Upper lobe of left lung (tissue), 6 donors: Measurements from ENCODE around the gene STRBP. TPM values are rescaled to one million over a fixed set of nuclear protein-coding genes. Genes with fewer than 3 reads are reported as not detected.
A peak's percentile ranks its signal among the peaks of the same experiment; 100 is the strongest.

Source experiments
- ATAC-seq, 2 donors: fragments of 200-7000 bp; cut with Tn5 transposase; one replicate each; pipeline ENCODE4 v1.9.1; 2022; ENCODE audit warnings: mild to moderate bottlenecking in 2 of 2, moderate library complexity in 2 of 2; ENCODE audit not compliant: low FRiP score in 2 of 2
- DNase-seq, 2 donors: peaks; one replicate each; pipeline ENCODE4 v3.0.0-alpha.2; 2019 to 2020
- H3K27ac ChIP-seq, 4 donors: fragments of 200-600 bp; sonication (generic); one replicate each; pipeline ENCODE4 v1.5.1; 2016 to 2019
- H3K27me3 ChIP-seq, 4 donors: fragments of 200-600 bp; sonication (generic); one replicate each; pipeline ENCODE4 v1.5.1; 2017 to 2019
- H3K36me3 ChIP-seq, 4 donors: fragments of 200-600 bp; sonication (generic); one replicate each; pipeline ENCODE4 v1.5.1; 2016 to 2019
- H3K4me1 ChIP-seq, 4 donors: fragments of 200-600 bp; sonication (generic); one replicate each; pipeline ENCODE4 v1.5.1; 2018 to 2019
- H3K4me3 ChIP-seq, 4 donors: fragments of 200-600 bp; sonication (generic); one replicate each; pipeline ENCODE4 v1.5.1; 2017 to 2019; ENCODE audit warnings: mild to moderate bottlenecking in 2 of 4, moderate library complexity in 1 of 4
- H3K9me3 ChIP-seq, 4 donors: fragments of 200-600 bp; sonication (generic); one replicate each; pipeline ENCODE4 v1.5.1; 2018 to 2019
- CTCF ChIP-seq, 6 experiments: fragments of 450-650 bp in 4 of 6; fragments of 200-600 bp in 2 of 6; sonication (generic) in 2 of 6; IDR thresholded peaks; one replicate each; pipeline ENCODE4 v1.5.1; 2016 to 2019; ENCODE audit warnings: antibody characterized with exemption in 6 of 6
- EP300 ChIP-seq, 4 donors: sonication (generic); formaldehyde crosslinking; IDR thresholded peaks; one replicate each; pipeline ENCODE4 v1.5.1; 2017; ENCODE audit warnings: antibody characterized with exemption in 4 of 4, control low read depth in 2 of 4
- POLR2A ChIP-seq, 4 donors: fragments of 450-650 bp; IDR thresholded peaks; one replicate each; pipeline ENCODE4 v1.5.1; 2016 to 2017; ENCODE audit warnings: antibody characterized with exemption in 4 of 4, mild to moderate bottlenecking in 2 of 4
- POLR2AphosphoS5 ChIP-seq, 2 donors: sonication (generic); formaldehyde crosslinking; IDR thresholded peaks; one replicate each; pipeline ENCODE4 v1.5.1; 2017; ENCODE audit warnings: antibody characterized with exemption in 2 of 2
- whole genome bisulfite sequencing, 2 donors: methylation state at CpG; one replicate each; pipeline ENCODE4 v1.1.5; 2017 to 2018; 5-methylcytosine and 5-hydroxymethylcytosine counted together
- total RNA-seq, 6 donors: library from RNA; depleted of rRNA in 4 of 6; stranded (reverse); fragments of >200 nt in 4 of 6; gene quantifications; one replicate each; pipeline versions ENCODE4 v1.1.0 to v1.2.1, GENCODE V29; 2016 to 2021
- donor health status: DM: no; HTN: no; CAD: no; lungs with moderate emphysema.
- donor health status: DM: no; HTN: yes; CAD: no; lungs with severe emphysema.

The STRBP gene
- total RNA-seq, 6 donors from 2014 or later = 10.2 to 61.8 (median 17.8) TPM

- DNase-seq (no peak), ATAC-seq (peak in 1 of 2 donors; percentile 40)
- peak overlapping the region; percentile 71 to 95 (median 89) for H3K4me3 ChIP-seq
- no CpG with 5 or more reads among the region's 49 CpGs for WGBS, 2 donors
- peak overlapping the region in 2 of 4 donors; percentile 58 to 85 for H3K27ac ChIP-seq
- no peaks in the 10 kb centered on the region for H3K9me3 ChIP-seq
- H3K4me1 ChIP-seq = peaks cover 11 to 21% (median 16%) of the 10 kb centered on the region in 4 donors
- no peaks in the 10 kb centered on the region for H3K27me3 ChIP-seq
- no peaks in the 10 kb centered on the region for H3K36me3 ChIP-seq
- TF ChIP-seq POLR2AphosphoS5 (IDR thresholded peaks at IDR 0.05) (no peak), POLR2A (IDR thresholded peaks at IDR 0.05) (peak in 1 of 4 donors; percentile 9)
These were observed 254 bp downstream of the STRBP start for GRCh38 chr9:123268199-123268464.

- Histone ChIP-seq H3K9me3 (no peaks in the 10 kb centered on the region), H3K27ac (peak overlapping the region in 2 of 4 donors; percentile 58 to 85), H3K36me3 (no peaks in the 10 kb centered on the region), H3K4me3 (peak overlapping the region; percentile 71 to 95 (median 89)), H3K4me1 (peaks cover 11 to 21% (median 16%) of the 10 kb centered on the region in 4 donors), H3K27me3 (no peaks in the 10 kb centered on the region)
- 6 to 10% methylated on average over 21 to 29 of the region's 34 CpGs for WGBS, 2 donors
- TF ChIP-seq POLR2AphosphoS5 (IDR thresholded peaks at IDR 0.05) (no peak), POLR2A (IDR thresholded peaks at IDR 0.05) (no peak), CTCF (IDR thresholded peaks at IDR 0.05) (no peak), EP300 (IDR thresholded peaks at IDR 0.05) (no peak)
- DNase-seq (peak; percentile 38 to 59), ATAC-seq (no peak)
These were observed 746 bp downstream of the STRBP start for GRCh38 chr9:123267481-123268198.

GRCh38 chr9:123266655-123267399, 1.6 kb downstream of the STRBP start:
- DNase-seq (no peak), ATAC-seq (no peak)
- Histone ChIP-seq H3K4me1 (peaks cover 11 to 21% (median 16%) of the 10 kb centered on the region in 4 donors), H3K27ac (no peak overlapping the region), H3K4me3 (peak overlapping the region in 3 of 4 donors; percentile 86 to 95 (median 92)), H3K9me3 (no peaks in the 10 kb centered on the region), H3K36me3 (no peaks in the 10 kb centered on the region), H3K27me3 (no peaks in the 10 kb centered on the region)
- no peak for TF ChIP-seq CTCF (IDR thresholded peaks at IDR 0.05)
- TF ChIP-seq POLR2AphosphoS5 (IDR thresholded peaks at IDR 0.05) = no peak
- TF ChIP-seq POLR2A (IDR thresholded peaks at IDR 0.05) = no peak
- no peak for TF ChIP-seq EP300 (IDR thresholded peaks at IDR 0.05)
- WGBS, 2 donors = 64 to 73% methylated on average over 9 of the region's 9 CpGs

- Histone ChIP-seq H3K27me3 (no peaks in the 10 kb centered on the region), H3K36me3 (no peaks in the 10 kb centered on the region), H3K27ac (no peak overlapping the region), H3K4me3 (no peak overlapping the region), H3K4me1 (peaks cover 11 to 21% (median 16%) of the 10 kb centered on the region in 4 donors), H3K9me3 (no peaks in the 10 kb centered on the region)
- TF ChIP-seq POLR2AphosphoS5 (IDR thresholded peaks at IDR 0.05) = no peak
- no peak for DNase-seq
- no peak for ATAC-seq
- 94 to 95% methylated on average over 4 of the region's 4 CpGs for WGBS, 2 donors
These were observed 2.6 kb downstream of the STRBP start for GRCh38 chr9:123265833-123266232.

- H3K4me1 ChIP-seq = peaks cover 7 to 14% (median 11%) of the 10 kb centered on the region in 4 donors
- no peaks in the 10 kb centered on the region for H3K36me3 ChIP-seq
- WGBS, 2 donors = 55 to 93% methylated on average over 3 of the region's 3 CpGs
- H3K27me3 ChIP-seq = no peaks in the 10 kb centered on the region
- H3K9me3 ChIP-seq = no peaks in the 10 kb centered on the region
- TF ChIP-seq POLR2AphosphoS5 (IDR thresholded peaks at IDR 0.05) = no peak
- TF ChIP-seq POLR2A (IDR thresholded peaks at IDR 0.05) = no peak
- TF ChIP-seq EP300 (IDR thresholded peaks at IDR 0.05) = no peak
- no peak for TF ChIP-seq CTCF (IDR thresholded peaks at IDR 0.05)
- DNase-seq (no peak), ATAC-seq (no peak)
- H3K27ac ChIP-seq = no peak overlapping the region
- H3K4me3 ChIP-seq = no peak overlapping the region
These were observed 5.2 kb downstream of the STRBP start for GRCh38 chr9:123263227-123263626.
